GM18519 (cell line): ENCODE data around the gene ADAMTS9.

Experiments used
- ATAC-seq: cut with Tn5 transposase; IDR thresholded peaks from one replicate; pipeline ENCODE4 v1.9.1; 2021; ENCODE audit warnings: mild to moderate bottlenecking, moderate library complexity; ENCODE audit not compliant: unreplicated experiment, low FRiP score

ADAMTS9 gene

DNA sequence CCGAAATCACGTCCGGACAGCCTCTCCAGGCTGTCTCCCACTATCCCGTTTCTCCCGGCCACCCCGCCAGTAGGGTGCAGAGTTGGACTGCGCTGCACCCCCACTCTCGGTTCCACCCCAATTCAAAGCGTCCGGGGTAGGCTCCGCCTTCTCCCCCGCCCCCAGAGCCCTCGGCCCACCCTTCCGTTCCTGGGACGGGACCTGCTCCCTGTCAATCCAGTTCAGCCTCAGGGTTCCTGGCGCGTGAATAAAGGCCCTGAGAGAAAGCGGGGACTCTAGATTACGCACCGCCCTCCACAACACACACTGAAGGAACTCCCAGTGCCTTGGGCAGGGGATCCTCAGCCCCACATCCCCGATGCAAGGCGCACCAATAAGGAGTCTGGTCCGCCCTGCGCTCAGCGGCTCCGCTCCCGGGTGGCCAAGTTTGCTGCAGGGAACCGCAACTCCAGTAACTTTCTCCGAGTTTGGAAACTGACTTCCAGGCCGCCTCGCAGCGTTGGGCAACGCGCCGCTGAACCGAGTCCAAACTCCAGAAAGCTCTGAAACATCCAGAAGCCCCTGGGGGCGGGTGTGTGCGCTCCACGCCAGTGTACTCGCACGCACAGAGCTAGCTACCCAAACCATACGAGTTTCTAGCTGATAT is 1.9 kb downstream of the ADAMTS9 start:
- ATAC-seq: no peak

DNA sequence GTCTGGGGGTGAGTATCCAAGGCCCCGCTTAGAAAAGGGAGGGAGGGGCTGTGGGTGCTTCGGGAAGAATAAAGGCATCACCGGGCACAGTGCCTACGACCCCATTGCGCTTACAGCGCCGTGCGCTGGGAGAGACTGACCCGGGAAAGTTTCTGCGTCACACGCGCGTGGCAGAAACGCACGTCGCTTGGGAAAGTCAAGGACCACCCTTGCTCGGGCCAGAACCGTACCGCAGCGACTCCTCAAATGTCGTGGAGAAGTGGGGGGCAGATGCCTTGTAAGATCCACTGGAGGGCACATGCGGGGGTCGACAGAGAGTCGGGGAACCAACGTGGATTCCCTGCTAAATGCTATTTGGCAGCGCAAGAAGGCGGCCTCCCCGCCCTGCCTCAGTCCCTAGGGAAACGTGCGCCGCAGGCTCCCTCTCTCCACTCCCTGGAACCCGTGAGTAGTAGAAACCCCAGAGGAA is 2.4 kb downstream of the ADAMTS9 start:
- no peak for ATAC-seq

DNA sequence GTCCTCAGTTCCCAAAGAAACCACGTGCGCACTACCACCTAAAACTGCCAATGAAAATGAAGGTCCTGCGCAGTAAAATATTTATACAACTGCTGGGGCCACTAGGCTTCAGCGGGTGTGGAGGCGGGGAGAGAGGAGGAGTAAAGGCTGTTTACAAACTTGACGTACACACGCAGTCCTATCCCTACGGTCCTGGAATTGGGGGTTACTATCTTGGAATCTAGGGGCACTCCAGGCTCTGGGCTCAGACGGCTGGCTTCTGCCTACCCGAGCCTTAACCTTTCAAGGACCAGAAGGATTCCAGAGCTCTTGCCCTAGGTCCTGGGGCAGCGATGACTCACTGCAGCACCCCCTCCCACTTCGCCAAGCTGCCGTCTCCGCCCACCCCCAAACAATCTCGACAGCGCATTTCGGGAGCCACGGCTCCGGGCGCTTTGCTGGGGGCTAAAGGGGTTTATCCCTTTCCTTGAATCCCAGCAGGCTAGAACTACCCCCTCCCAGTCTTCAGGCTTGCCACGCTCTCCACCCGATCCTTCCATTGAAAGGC is 3.0 kb downstream of the ADAMTS9 start:
- ATAC-seq: no peak

DNA sequence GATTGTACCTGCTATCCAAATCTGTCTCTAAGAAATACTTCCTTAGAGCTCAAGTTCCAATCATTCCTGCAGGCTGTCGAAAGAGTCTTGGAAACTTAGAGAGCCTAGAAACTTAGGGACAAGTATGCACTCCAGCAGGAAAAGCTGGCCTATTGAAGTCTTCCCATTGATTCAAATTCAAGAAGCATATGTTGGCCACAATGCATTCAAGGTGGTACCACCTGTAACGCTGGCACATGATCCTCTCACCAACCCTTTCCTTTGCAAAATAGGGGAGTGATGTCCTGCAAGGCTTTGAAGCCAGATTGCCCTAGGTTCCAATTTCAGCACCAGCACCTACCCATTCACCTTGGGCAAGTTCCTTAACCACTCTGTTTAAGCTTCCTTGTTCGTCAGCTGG is 6.0 kb downstream of the ADAMTS9 start:
- no peak for ATAC-seq

DNA sequence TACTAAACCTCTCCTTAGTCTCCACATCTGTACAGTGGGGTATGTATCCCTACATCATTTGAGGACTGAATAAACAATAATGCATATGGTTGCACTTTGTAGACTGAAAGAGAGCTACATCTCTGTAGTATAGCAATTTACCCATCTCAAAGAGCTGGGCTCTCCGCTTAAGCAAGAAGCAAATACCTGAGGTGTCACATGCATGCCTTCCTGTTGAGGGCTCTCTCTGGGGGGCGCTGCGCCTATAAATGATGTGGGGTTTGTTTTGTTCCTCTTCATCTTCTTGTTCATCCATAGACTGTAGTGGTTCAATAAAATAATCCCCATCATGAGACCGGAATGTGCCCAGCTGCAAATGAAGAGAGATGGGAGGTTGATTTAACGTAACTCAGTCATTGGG is 6.8 kb downstream of the ADAMTS9 start:
- no peak for ATAC-seq

DNA sequence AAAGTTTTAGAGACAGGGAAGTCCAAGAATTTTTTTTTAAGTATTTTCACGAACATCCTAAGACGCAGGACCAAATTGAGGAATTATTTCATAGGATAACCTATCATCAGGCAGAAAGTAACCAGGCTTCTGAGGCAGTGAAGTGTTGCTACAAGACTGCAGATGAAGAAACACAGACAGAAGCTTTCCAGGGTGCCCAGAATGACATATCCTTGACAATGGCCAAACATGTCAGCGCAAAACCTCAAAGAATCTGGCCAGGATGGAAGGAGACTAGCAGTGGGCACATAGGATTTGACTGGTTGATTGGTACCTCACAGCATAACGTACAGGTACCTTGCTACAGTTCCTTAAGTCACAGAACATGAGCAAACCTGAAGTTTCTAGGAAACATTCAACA is 7.5 kb downstream of the ADAMTS9 start:
- no peak for ATAC-seq

DNA sequence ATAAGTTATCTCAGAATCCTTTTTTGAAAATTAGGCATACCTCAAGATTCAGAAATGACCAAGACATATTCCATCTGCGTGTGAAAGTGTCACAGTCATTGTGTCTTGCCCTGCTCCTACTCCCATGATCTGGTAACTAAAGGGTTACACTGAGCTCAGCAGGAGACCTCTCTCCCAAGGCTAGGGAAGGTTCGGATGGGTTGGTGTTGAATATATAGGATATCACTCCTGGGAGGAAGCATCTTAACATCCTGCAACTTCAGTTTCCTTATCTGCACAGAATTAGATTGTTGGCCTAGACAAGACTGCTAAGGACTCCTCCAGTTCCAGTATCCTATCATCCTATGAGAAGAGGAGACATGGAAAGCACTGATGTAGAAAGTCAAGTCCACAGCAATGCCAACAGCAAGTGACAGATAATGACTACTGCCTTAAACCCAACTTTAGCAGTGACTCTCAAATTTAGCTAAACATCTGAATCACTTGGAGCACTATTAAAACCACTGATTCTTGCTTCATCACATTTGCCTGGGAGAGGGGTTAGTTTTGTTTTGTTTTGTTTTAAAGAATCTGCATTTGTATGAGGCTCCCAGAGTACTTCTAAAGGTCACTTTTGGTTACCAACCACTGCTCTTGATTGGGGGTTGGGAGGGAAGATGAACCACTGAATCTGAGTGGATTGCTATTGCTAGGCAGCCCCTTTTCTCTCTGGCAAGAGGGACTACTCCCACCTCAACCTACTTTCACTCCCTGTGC is 9.7 kb downstream of the ADAMTS9 start:
- no peak for ATAC-seq

DNA sequence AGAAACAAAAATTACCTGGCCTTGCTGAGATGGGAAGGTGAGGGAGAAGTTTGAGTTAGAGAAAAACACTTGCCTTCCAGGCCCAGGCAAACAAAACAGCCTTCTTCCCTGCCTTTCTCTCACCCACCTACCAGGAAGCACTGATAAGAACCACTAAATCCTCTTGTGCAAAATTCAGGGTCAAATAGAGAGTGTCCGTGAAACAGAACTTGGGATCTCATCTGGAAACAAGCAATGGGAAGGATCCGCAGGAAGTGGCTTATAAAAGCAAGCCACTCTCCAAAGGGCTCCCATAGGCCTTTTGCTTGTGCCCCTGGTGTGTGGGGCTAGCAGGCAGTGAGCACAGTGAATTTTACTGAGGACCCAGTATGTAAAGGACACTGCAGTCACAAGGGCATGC is 11.0 kb downstream of the ADAMTS9 start:
- ATAC-seq: no peak

DNA sequence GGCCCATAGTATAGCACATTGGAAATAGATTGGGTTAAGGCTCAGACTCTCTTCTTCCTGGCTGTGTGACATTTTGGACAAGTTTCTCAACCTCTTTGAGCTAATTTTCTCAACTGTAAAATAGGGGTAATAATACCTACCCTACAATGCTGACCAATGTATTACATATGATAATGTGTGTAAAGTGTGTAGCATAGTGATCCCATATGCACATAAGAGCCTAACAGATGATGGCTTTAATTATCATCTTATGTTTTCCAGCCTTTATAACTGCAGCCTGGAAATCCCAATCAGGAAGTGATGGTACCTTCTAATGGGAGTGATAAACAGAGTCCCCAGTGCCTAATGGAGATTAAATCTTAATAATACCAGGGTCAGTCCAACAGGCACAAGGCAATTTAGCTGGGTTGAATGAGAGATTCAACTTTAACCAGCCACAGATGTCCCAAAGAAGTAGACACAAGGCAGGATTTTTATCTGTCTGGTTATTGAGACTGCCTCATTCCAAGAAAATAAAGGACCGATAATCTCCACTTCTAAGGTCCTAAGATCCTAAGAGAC is 12.0 kb downstream of the ADAMTS9 start:
- ATAC-seq: no peak

DNA sequence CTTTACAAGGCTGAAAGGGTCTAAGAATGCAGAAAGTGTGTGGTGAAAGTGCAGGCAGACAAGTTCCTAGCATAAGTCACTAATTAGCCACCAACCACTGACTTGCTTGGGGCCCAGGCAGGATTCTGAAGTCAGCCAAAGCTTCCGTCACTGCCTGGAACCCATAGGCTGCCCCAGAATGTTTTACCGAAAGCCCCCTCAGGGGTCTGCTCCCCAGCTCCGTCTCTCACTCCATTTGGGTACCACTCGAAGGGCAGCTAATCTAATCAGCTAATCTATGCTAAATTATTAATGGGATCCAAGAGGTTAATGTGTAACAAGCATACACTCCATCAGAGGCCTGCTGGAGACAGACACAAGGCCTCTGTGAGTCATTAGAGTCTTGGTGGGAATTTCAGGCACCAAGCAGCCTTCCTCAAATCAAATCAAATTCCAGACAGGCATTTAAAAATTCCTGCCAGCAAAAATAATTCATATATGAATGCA is 13.2 kb downstream of the ADAMTS9 start:
- ATAC-seq: no peak

DNA sequence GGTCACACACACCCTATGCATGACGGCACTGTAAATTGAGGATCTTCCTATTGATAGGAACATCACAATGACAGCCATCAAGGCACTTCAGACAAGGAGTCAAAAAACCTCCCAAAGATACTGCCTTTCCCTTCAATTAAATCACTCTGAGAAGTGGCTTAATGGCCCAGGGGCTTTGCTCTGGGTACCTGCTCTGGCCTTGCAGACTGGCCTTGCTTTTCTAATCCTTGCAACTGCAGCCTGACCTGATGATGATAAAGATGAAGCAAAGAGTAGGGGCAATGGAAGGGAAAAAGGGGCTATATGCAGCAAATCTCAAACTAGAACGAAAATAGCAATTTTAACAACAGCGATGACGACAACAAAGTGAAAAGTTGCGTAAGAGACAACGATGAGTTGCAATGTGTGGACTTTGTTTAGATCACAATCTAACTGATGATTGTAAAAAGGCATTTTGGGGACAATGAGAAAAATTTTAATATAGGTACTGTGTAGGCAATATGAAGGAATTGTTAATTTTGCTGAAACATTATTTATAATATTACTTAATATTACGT is 14.6 kb downstream of the ADAMTS9 start:
- ATAC-seq: no peak

DNA sequence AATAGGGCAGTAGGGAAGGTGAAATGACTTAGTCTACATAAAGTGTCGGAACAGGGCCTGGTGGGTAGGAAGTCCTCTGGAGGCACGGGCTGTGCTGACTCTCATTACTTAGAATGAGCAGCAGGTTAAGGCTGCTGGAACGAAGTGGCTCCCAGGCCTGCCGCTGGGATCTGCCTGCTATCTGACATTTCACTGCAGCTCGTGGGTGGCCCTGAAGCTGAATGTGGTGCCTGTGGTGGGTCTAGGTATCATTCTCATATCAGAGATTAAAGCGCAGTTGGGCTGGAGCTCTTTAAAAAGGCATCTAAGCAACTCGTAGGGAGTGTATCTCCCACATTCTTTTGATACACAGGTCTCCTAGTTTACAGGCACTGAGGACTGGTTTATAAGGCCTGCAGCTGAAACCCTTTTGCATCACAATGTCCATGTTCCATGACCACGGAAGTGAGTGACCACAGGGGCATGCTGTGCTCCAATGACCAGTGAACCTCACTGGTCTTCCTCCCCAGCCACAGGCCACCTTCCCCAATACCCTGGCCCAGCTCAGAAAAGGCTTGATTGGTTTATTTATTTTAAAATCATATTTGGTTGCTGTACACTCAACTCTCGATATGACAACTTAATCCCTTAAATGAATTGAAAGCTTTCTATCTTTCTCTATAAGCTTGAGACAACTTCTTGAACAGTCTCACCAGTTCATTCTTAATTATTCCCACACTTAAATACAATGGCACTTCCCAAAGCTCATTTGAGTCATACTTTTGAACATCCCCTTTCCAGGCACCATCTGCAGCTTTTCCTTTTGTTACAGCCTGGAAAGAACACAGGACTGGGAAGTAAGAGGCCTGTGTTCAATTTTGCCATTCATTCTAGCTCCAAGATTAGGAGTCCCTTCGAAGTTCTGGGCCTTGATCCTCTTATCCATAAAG is 19.0 kb downstream of the ADAMTS9 start:
- ATAC-seq: no peak

DNA sequence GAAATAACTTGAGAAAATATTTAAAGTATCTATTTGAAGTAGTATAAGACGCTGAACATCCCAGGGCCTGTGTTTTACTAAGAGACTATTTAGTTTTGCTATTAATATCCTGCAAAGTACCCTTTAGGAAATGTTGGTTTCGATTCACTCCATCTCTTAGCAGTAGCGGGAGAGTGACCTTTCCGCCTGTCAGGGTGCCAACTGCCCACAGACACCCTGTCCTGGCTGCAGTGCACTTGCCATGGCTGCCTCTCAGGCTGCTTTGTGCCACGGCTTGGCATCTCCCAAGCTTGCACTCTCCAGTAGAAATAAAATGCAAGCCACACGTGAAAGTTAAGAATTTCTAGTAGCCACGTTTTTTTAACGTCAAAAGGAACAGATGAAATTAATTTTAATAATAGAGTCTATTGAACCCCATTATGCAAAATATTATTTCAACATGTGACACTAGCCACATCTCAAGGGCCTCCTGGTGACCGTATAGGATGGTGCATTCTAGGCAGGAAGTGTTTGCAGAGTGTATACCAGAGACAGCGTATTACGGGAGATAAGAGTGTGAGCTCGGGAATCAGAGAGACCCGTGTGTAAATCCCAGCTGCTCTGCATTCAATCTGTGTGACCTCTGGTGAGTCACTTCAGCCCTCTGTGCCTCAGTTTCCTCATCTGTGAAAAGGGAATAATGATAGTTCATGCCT is 19.8 kb downstream of the ADAMTS9 start:
- no peak for ATAC-seq

DNA sequence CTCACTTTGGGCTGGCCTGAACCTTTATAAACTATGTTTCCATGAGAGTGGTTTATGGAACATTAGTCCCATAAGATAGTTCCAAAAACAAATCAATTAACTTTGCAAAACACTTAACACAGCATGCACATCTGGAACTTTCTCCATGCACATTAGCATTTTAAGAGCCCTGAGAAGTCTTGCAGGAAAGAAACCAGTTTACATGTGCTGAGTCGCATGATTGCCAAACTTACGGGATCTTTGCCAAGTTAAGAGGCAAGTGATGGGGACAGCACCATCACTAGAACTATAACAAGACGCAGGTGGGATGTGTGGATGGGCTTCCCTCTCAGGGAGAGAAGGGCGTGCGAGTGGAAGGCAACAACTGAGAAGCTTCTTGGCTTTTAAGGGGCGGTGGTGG is 20.7 kb downstream of the ADAMTS9 start:
- no peak for ATAC-seq

DNA sequence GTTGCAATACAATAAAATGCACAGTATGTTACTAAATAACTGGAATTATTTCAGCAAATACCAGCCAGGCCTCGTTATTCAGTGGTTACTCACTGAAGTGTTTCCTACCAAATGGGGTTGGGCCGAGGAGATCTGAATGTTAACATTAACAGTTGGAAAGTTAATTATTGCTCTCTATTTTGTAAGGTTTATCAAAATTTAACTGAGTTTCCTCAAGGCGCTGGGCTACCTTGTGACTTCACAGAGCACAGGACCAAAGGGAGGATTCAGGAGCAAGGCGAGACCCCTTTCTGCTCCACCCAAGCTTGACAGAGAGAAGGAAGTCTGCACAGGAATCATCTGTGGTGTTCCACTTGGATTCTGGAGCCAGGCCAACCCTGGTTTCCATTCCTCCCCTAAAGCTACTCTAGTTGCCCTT is 21.6 kb downstream of the ADAMTS9 start:
- no peak for ATAC-seq

DNA sequence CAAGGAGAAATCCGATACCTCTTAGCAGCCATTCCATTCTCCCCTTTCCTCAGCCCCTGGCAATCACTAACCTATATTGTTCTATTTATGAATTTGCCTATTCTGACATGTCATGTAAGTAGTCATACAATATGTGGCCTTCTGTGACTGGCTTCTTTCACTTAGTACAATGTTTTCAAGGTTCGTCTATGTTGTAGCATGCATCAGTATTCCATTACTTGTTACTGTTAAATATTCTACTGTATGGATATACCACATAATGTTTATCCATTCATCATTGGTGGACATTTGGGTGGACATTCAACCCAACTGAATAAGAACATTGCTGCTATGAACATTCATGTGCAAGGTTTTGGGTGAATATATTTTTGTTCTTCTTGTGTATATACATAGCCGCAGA is 23.4 kb downstream of the ADAMTS9 start:
- ATAC-seq: no peak

DNA sequence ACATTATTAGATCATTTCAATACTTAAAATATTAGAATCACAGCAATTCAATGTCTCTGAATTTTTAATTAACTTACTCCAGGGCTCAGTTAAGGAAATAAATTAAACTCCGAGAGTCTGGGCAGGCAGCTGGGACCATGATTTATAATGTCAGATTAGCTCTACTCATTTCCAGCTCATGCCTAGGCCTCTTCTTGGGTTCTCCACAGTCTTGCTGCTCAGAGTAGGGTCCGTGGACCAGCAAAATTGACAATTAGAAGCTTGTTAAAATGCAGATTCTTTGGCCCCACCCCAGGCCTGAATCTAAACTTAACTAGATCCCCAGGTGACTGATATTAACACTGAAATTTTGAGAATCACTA is 28.2 kb downstream of the ADAMTS9 start:
- no peak for ATAC-seq

DNA sequence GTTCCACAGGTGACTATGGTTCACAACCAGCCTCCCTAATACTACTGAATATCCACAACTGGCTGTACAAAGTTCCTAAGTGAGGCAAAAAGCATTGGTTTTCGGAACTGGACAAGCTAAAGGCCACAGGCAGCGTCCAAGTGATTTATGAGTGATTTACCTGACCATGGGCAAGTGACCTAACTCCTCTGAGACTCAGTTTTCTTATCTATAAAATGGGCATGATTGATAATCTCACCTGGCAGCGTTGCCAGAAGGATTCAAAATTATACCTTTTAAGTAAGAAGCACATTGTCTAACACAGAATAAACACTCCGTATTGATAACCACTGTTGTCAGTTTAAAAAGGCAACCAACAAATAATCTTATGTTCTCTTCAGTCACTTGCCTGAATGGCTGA is 29.8 kb downstream of the ADAMTS9 start:
- ATAC-seq: no peak

DNA sequence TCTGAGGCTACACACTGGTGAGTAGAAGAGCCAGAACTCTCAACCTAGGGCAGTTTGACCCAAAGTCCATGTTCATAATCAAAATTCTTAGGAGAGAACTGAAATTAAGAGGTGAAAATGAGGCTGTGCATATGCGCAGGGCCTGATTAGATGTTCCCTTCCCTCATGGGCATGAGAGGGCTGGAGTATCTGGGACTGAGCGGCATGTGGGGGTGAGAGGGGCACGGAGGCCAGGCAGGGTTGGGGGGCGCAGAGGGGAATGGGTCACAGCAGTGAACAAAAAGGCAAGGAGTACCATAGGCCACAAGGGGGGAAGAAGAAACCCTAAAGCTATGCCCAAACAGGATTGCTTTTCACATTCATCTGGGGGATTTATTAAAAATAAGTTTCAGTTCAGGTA is 31.3 kb downstream of the ADAMTS9 start:
- no peak for ATAC-seq

DNA sequence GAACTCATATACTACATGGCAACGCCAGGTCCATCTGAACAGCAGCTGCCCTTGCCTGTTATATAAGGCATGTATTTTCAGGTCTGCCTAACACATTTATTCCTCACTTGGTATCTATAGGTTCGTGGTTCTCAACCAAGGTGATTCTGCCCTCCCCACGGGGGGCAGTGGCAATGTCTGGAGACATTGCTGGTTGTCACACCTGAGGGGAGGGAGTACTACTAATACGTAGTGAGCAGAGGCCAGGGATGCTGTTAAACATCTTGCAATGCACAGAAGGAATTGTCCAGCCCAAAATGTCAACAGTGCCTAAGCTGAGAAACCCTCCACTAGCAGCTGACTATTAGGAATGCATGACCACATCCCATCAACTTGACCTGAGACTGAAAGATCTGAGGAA is 32.6 kb downstream of the ADAMTS9 start:
- no peak for ATAC-seq
